Memory B cell (primary cell): ENCODE measurements around the gene PAH.
"Not testable (repeated sequence)": the region's sequence is repeated elsewhere in the genome, so short reads cannot be mapped to it uniquely, and the experiment has no call there.

Source experiments
- ATAC-seq: fragments of 150-1000 bp; cut with Tn5 transposase; 2 replicates; pipeline ENCODE4 v1.10.0; 2021; ENCODE audit warnings: low read depth, mild to moderate bottlenecking, moderate library complexity
- DNase-seq, 2 donors: peaks; one replicate each; pipeline ENCODE4 v3.0.0; 2022; ENCODE audit warnings: low spot score in 2 of 2
- H3K27ac Mint-ChIP-seq: one replicate; pipeline ENCODE4 v1.8.0; 2022; ENCODE audit warnings: mild to moderate bottlenecking, moderate library complexity, mixed read lengths
- H3K27me3 Mint-ChIP-seq: one replicate; pipeline ENCODE4 v1.8.0; 2022; ENCODE audit warnings: mixed read lengths
- H3K36me3 Mint-ChIP-seq: one replicate; pipeline ENCODE4 v1.8.0; 2022; ENCODE audit warnings: mild to moderate bottlenecking, mixed read lengths
- H3K4me1 Mint-ChIP-seq: one replicate; pipeline ENCODE4 v1.8.0; 2022; ENCODE audit warnings: mixed read lengths
- H3K4me3 Mint-ChIP-seq: one replicate; pipeline ENCODE4 v1.8.0; 2022; ENCODE audit warnings: mild to moderate bottlenecking, moderate library complexity, mixed read lengths
- H3K9me3 Mint-ChIP-seq: one replicate; pipeline ENCODE4 v1.8.0; 2022; ENCODE audit warnings: mixed read lengths

Gene PAH

DNA sequence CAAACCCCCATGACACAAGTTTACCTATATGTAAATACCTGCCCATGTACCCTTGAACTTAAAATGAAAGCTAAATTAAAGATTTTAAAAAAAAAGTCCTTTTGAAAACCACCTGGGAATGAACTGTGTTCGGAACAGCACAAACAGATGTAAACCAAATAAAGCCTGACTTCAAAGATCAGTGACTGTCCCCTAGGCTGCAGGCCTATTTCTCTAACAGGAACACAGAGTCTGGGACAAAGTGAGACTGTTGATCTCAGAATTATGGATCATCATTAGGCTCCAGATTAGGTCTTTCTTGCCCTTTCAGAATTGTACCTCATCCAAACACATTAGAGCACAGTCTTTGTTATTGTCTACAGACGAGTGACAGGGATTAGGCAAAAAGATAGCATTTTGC lies 54.6 kb downstream of the PAH start:
- H3K36me3 Mint-ChIP-seq, result no peaks in the 10 kb centered on the region
- H3K4me1 Mint-ChIP-seq, result no peaks in the 10 kb centered on the region
- no peak overlapping the region for H3K4me3 Mint-ChIP-seq
- ATAC-seq (no peak), DNase-seq (no peak)
- no peaks in the 10 kb centered on the region for H3K9me3 Mint-ChIP-seq
- no peak overlapping the region for H3K27ac Mint-ChIP-seq
- peaks cover 2% of the 10 kb centered on the region for H3K27me3 Mint-ChIP-seq

DNA sequence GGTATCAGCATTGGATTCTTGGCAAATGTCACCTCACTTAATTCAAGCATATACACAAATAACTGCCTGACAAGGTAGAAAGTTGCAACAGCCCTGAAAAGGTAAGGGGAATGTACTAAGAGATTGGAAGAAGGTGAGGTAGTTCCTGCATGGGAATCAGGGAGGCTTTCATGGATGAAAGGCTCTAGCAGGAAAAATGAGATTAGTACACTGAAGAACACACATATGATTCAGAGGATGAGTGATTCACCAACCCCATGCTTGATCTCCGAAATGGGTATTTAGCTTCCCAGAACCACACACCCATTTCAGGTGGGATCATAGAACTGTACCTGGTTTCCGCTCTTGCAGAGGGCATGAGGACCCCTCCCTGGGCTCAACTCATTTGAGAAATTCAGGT lies 65.8 kb downstream of the PAH start:
- H3K27me3 Mint-ChIP-seq, result peaks cover 20% of the 10 kb centered on the region
- peaks cover 3% of the 10 kb centered on the region for H3K9me3 Mint-ChIP-seq
- H3K4me1 Mint-ChIP-seq, result no peaks in the 10 kb centered on the region
- H3K27ac Mint-ChIP-seq, result no peak overlapping the region
- no peak for ATAC-seq
- no peak for DNase-seq
- H3K36me3 Mint-ChIP-seq, result peaks cover 2% of the 10 kb centered on the region
- H3K4me3 Mint-ChIP-seq, result no peak overlapping the region

- Mint-ChIP-seq H3K4me3 (no peak overlapping the region), H3K27me3 (peaks cover 19% of the 10 kb centered on the region), H3K36me3 (peaks cover 2% of the 10 kb centered on the region), H3K4me1 (no peaks in the 10 kb centered on the region), H3K27ac (no peak overlapping the region), H3K9me3 (peaks cover 3% of the 10 kb centered on the region)
- no peak for DNase-seq
- no peak for ATAC-seq
Measured at GRCh38 chr12:102849722-102850447, 67.2 kb downstream of the PAH start.

- no peak for ATAC-seq
- peaks cover 3% of the 10 kb centered on the region for H3K9me3 Mint-ChIP-seq
- no peak overlapping the region for H3K4me3 Mint-ChIP-seq
- no peak overlapping the region for H3K27ac Mint-ChIP-seq
- peaks cover 14% of the 10 kb centered on the region for H3K27me3 Mint-ChIP-seq
- no peak for DNase-seq
- no peaks in the 10 kb centered on the region for H3K4me1 Mint-ChIP-seq
- H3K36me3 Mint-ChIP-seq, result peaks cover 2% of the 10 kb centered on the region
Measured at GRCh38 chr12:102848832-102849231, 68.2 kb downstream of the PAH start.

- Mint-ChIP-seq H3K27me3 (peaks cover 12% of the 10 kb centered on the region), H3K27ac (no peak overlapping the region), H3K4me3 (no peak overlapping the region), H3K4me1 (no peaks in the 10 kb centered on the region), H3K36me3 (peaks cover 2% of the 10 kb centered on the region), H3K9me3 (peaks cover 3% of the 10 kb centered on the region)
- ATAC-seq, result no peak
- DNase-seq, result no peak
Measured at GRCh38 chr12:102847131-102847530, 69.9 kb downstream of the PAH start.

- Mint-ChIP-seq H3K36me3 (no peaks in the 10 kb centered on the region), H3K27ac (no peak overlapping the region), H3K4me1 (no peaks in the 10 kb centered on the region), H3K4me3 (no peak overlapping the region), H3K9me3 (no peaks in the 10 kb centered on the region), H3K27me3 (peaks cover 3% of the 10 kb centered on the region)
- ATAC-seq, result no peak
- no peak for DNase-seq
Measured at GRCh38 chr12:102833687-102834441, 83.2 kb downstream of the PAH start.

- not testable (repeated sequence) for DNase-seq, H3K27me3 Mint-ChIP-seq, H3K36me3 Mint-ChIP-seq, H3K9me3 Mint-ChIP-seq, H3K4me3 Mint-ChIP-seq, ATAC-seq, H3K4me1 Mint-ChIP-seq, H3K27ac Mint-ChIP-seq
Measured at GRCh38 chr12:102832826-102833225, 84.2 kb downstream of the PAH start.

DNA sequence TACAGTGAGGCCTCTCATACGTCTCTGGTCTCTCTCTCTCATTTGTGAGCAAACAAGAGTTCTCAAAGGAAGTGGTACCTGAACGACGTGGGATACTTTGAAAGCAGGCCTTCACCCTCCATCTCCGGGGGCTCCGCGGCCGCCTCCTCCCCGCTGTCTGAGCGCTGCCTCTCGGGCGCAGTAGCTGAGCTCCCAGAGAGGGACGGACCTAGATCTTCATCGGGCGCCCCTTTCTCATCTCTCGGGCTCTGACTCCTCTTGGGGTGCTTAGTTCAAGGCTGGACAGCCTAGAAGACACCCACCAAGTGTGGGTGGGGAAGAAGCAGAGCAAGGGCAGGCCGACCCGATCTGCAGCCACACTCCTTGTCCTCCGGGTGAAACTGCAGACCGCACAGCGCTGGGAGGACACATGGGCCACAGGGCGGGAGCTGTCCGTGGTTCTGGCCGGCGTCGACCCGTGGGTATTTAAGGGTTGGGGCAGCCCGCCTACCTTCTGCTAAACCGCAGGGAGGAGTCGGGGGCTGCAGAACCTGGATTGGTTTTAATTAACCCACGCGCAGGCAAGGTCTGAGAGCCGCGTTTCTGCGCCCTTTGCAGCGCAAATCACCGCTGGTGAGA lies 92.7 kb downstream of the PAH start:
- no peak for ATAC-seq
- no peak overlapping the region for H3K27ac Mint-ChIP-seq
- H3K36me3 Mint-ChIP-seq, result no peaks in the 10 kb centered on the region
- H3K4me1 Mint-ChIP-seq, result peaks cover 2% of the 10 kb centered on the region
- peaks cover 1% of the 10 kb centered on the region for H3K9me3 Mint-ChIP-seq
- H3K4me3 Mint-ChIP-seq, result no peak overlapping the region
- no peak for DNase-seq
- H3K27me3 Mint-ChIP-seq, result peaks cover 16% of the 10 kb centered on the region

- Mint-ChIP-seq H3K27ac (no peak overlapping the region), H3K4me1 (peaks cover 2% of the 10 kb centered on the region), H3K36me3 (no peaks in the 10 kb centered on the region), H3K4me3 (no peak overlapping the region), H3K27me3 (peaks cover 21% of the 10 kb centered on the region), H3K9me3 (peaks cover 1% of the 10 kb centered on the region)
- DNase-seq (no peak), ATAC-seq (no peak)
Measured at GRCh38 chr12:102821149-102821548, 95.9 kb downstream of the PAH start.

DNA sequence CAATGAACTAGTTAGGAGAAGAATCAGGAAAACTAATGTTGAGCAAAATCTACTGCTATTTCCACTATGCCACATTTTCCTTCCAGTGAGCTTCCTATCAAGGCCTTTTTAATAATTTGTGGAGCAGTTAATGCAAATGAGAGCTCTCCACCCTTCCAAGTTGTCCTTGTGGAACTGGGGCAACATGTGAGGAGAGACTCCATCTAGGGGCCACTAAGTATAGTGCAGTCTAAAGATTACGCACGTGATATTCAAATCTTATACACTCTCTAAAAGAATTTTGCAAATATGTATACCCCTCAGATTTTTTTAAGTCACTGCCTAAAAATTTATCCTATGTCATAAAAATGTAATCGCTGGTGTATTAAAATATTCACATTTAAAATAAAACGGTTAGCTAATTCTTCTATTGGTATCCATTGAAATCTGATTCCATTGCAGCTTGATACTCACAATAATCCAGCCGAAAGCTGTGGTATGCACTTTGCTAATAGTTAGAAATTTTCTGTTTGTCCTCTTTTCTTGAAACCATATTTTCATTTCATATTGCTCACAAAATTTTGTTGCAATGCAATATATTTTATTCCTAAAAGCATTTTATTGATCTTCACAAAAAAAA lies 100.1 kb downstream of the PAH start:
- no peak overlapping the region for H3K4me3 Mint-ChIP-seq
- ATAC-seq (peak; percentile 48), DNase-seq (no peak)
- H3K9me3 Mint-ChIP-seq, result no peaks in the 10 kb centered on the region
- H3K27me3 Mint-ChIP-seq, result peaks cover 21% of the 10 kb centered on the region
- no peaks in the 10 kb centered on the region for H3K36me3 Mint-ChIP-seq
- no peaks in the 10 kb centered on the region for H3K4me1 Mint-ChIP-seq
- H3K27ac Mint-ChIP-seq, result no peak overlapping the region

GRCh38 chr12:102814691-102815367 lies 102.2 kb downstream of the PAH start:
- no peak for DNase-seq
- no peaks in the 10 kb centered on the region for H3K9me3 Mint-ChIP-seq
- no peaks in the 10 kb centered on the region for H3K4me1 Mint-ChIP-seq
- ATAC-seq, result no peak
- H3K4me3 Mint-ChIP-seq, result no peak overlapping the region
- H3K27me3 Mint-ChIP-seq, result peaks cover 17% of the 10 kb centered on the region
- no peak overlapping the region for H3K27ac Mint-ChIP-seq
- no peaks in the 10 kb centered on the region for H3K36me3 Mint-ChIP-seq

DNA sequence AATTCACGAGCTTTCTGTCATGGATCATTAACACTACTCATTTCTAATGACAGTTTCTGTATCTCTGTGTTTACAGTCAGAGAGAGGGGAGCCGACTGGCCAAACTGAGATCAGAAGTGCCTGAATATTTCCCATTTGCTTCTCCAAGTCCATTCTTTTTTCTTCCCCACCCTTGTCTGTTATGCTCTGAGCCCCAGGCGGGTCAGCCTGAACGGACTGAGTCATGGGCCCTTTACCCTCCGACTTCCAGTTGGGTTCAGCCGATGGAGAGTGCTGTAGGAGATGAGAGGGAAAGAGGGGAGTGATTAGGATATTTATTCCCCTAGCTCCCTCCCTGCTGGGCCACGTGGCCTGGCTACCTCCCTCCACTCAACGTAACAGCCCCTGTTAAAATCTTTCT lies 104.7 kb downstream of the PAH start:
- no peaks in the 10 kb centered on the region for H3K36me3 Mint-ChIP-seq
- H3K4me3 Mint-ChIP-seq, result no peak overlapping the region

GRCh38 chr12:102811110-102811737 lies 105.8 kb downstream of the PAH start:
- Mint-ChIP-seq H3K4me3 (no peak overlapping the region), H3K27ac (no peak overlapping the region), H3K4me1 (no peaks in the 10 kb centered on the region), H3K27me3 (peaks cover 15% of the 10 kb centered on the region), H3K9me3 (no peaks in the 10 kb centered on the region), H3K36me3 (no peaks in the 10 kb centered on the region)
- DNase-seq, result no peak
- ATAC-seq, result no peak

More for the DNA sequence above, 104.7 kb downstream of the PAH start:
- Mint-ChIP-seq H3K4me1 (no peaks in the 10 kb centered on the region), H3K9me3 (no peaks in the 10 kb centered on the region), H3K27me3 (peaks cover 12% of the 10 kb centered on the region), H3K27ac (no peak overlapping the region)
- DNase-seq (no peak), ATAC-seq (no peak)
